NCI-H128 (cell line): ENCODE measurements around the gene JMJD8.

Experiments
- DNase-seq: peaks from one replicate; lab custom pipeline; 2025; ENCODE audit not compliant: unreplicated experiment; lab: John Stamatoyannopoulos, UW

Gene JMJD8

GRCh38 chr16:642189-643049 is 41.7 kb downstream of the JMJD8 start:
- DNase-seq, result no peak

GRCh38 chr16:641326-642188 is 42.6 kb downstream of the JMJD8 start, which contains the start of gene MCRIP2:
Gene MCRIP2, plus strand, starts transcription at chr16:641828. Its CDS starts 164 bp downstream, at chr16:641992.
- DNase-seq, result peak; percentile 39

GRCh38 chr16:640614-641013 is 43.5 kb downstream of the JMJD8 start:
- DNase-seq, result no peak

- DNase-seq, result no peak
Measured at GRCh38 chr16:638836-639235, 45.3 kb downstream of the JMJD8 start.

DNA sequence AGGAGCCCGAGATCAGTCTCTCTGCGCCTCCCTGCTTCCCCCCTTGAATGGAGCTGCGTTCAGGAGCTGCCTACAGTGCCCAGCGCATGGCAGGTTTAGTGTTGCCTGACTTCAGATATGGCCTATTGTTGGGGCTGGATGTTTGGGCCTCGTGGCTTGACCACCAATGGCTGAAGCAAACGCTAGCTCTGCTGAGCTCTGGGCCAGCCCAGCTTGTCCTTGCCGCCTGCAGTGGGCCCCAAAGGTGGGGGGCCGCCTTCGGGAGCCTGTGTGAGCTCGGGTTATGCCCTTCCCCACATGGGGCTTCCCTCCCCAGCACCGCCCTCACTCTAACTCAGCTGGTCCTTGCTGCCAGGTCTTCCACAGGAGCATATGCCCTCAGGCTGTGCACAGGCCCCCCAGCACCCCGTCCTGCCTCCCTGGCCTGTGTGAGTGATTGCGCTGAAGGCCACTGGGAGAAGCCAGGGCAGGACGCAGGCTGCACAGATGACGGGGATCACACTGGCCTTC is 46.0 kb downstream of the JMJD8 start:
- no peak for DNase-seq

DNA sequence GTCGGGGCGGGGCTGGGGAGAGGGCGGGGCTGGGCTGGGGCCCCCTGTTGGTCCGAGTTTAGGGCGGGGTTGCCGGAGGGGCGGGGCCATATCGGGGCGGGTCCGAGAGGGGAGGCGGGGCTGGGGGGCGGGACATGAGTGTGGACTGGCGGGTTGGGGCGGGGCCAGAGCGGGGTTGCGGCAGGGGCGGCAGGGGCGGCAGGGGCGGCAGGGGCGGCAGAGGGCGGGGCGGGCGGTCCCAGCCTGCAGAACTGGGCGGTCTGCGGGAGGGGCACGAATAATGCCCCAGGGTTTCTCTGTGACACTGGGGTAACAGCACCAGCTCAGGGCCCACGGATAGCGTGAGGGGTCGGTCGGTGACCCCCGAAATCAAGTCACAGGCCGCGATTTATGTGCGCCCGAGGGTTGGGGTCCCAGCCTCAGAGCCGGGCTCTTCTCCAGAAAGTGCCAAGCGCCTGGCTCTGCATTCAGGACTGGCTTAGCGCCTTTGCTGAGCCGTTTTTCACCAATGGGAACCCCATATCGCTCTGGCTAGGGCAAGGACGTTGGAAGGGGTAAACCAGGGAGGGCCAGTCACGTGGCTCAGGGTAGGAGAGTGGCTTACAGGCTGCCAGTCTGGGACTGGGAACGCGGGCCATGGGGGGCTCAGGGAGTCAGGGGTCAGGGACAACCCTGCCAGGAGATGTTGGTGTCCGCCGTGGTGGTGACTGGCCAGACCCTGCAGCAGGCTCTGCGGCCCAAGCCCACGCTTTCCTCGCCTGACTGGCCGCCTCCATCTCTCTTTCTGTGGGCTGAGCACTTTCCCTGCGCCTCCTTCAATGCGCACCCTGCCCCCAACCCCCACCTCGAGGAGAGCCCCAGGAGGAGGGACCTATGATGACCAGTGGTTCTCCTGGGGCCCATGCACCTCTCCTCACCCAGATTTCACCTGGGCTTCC is 46.8 kb downstream of the JMJD8 start:
- DNase-seq, result no peak

DNA sequence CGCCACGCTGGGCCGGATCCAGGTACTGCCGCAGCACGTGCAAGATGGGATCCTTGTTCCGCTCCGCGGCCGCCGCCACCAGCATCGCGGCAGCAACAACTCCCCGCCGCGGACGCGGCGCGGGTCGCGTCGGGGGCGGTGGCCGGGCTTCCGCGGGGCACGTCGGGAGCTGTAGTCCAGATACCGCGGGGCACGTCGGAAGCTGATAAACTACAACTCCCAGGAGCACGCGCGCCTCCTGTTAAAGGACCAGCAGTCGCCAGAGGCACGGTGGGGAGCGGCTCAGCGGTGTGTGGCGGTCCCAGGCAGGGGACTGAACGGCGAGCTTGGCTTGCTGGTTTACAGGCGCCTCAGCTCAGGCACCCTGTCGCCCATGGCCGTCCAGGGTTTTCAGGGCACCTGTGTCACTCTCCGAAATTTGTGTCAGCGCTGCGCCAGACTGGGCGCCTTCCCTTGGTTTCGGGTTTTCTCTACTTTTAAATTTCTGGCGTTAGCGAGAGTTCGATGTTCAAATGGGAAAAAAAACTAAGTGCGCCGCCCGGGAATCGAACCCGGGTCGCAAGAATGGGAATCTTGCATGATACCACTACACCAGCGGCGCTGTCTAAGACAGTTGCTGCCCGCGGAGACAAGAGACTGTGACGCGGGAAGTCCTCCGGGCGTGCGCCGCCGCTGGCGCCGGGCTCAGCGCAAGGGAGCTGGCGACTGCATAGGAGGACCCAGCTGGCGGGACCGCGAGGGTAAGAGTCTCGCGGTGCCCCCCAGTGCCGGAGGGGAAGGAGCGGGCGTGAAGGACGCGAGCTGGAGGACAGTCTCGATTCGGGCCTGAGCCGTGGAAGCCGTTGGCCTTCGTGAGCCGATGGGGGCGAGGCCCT is 47.7 kb downstream of the JMJD8 start, which contains the start of gene METTL26:
Gene METTL26 (minus strand): TSS at position 100 of the 875 bp plus-strand sequence. CDS start 15 bp downstream, at position 85.
- peak; percentile 62 for DNase-seq

DNA sequence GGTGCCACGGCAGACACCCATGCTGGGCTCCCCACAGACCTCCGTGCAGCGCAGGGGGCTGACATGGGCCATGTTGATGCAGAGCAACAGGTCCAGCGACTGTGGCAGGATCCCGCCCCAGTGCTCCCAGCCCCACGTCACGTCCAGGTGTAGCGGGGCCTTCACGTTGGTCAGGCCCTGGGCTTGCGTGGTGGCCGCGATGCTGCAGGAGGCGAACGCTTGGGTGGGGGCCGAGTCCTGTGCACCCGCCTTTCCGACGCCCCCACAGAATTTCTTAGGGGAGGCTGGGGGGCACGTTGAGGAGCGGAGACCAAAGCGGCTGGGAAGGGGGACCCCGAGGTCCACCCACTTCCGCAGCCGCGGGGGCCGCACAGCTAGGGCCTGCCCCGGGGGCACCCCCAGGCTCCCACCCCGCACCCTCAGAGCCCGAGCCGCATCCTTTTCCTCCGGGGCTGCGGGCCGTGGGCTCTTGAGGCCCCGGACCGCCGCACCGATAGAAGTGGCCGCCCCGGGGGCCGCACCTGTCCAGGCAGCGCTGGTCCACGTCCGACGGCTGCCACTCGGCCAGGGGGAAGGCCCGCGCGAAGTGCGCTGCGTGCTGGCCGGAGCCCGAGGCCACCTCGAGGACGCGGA is 48.4 kb downstream of the JMJD8 start:
- no peak for DNase-seq

DNA sequence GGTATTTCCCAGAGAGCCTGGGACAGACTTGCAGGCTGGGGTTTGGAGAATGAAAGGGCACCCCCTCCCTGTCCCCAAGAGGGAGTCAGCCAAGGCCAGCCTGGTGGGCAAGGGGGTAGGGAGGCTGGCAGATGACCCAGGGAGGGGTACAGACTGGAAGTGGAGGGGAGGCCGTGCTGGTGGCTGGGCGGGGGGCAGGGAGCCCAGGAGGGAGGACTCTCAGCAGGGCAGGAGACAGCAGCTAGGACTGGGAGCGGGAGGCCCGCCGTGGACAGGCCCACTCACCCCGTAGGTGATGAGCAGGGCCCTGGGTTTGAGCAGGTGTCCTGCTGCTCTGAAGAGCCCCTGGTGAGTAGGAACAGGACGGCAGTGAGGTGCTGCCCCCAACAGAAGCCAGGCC is 49.1 kb downstream of the JMJD8 start:
- DNase-seq, result no peak

DNA sequence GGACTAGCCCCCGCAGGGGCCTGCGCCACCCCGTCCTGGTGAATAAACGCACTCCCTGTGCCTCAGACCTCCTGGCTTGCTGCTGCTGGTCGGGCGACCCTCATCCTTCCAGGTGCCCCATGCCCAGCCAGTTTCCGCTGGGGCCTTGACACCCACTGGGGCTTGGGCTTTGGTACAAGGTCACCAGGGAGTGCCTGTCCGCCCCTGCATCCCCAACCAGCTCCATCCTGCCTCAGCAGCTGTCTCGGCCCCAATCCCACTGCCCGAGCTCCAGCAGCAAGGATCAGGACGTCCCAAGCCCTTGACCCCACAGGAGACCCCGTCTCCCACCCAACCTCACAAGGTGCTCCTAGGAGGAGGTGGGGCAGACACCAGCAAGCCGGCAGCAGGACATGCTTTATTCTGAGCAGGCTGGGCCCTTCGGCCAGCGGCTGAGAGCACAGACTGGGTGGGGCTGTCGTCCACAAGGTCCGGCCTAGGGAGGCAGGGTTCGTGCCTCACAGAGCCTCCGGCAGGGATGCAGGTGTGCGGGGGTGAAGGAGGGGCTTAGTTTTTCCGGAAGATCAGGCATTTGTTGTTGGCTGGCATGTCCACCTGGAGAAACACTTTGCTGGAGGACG is 50.0 kb downstream of the JMJD8 start:
- no peak for DNase-seq

DNA sequence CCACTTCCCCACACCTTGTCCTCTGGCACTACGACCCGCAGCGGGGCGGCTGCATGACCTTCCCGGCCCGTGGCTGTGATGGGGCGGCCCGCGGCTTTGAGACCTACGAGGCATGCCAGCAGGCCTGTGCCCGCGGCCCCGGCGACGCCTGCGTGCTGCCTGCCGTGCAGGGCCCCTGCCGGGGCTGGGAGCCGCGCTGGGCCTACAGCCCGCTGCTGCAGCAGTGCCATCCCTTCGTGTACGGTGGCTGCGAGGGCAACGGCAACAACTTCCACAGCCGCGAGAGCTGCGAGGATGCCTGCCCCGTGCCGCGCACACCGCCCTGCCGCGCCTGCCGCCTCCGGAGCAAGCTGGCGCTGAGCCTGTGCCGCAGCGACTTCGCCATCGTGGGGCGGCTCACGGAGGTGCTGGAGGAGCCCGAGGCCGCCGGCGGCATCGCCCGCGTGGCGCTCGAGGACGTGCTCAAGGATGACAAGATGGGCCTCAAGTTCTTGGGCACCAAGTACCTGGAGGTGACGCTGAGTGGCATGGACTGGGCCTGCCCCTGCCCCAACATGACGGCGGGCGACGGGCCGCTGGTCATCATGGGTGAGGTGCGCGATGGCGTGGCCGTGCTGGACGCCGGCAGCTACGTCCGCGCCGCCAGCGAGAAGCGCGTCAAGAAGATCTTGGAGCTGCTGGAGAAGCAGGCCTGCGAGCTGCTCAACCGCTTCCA is 50.6 kb downstream of the JMJD8 start:
- no peak for DNase-seq

- DNase-seq, result no peak
Measured at GRCh38 chr16:632486-633335, 51.4 kb downstream of the JMJD8 start.

DNA sequence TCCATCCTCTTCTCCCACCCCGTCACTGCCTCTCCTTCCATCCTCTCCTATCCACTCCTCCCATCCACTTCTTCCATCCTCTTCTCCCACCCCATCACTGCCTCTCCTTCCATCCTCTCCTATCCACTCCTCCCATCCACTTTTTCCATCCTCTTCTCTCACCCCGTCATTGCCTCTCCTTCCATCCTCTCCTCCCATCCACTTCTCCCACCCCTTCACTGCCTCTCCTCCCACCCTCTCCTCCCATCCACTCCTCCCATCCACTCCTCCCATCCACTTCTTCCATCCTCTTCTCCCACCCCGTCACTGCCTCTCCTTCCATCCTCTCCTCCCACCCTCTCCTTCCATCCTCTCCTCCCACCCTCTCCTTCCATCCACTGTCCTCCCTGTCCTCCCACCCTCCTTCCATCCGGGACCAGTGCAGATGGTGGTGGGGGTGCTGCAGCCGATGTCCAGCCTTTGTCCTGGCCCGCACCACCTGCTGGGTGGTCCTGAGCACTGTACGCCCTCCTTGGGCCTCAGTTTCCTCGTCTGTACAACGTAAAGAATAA is 52.3 kb downstream of the JMJD8 start:
- no peak for DNase-seq
